ENCODE results near the gene NCOA3. TPM values are rescaled to one million over a fixed set of nuclear protein-coding genes. Genes with fewer than 3 reads are reported as not detected.
"Not testable (repeated sequence)": the region's sequence is repeated elsewhere in the genome, so short reads cannot be mapped to it uniquely, and the experiment has no call there.

The NCOA3 gene
- total and polyA plus RNA-seq, 2 experiments from 2014 or later: 6.7 to 25.8 TPM

DNA sequence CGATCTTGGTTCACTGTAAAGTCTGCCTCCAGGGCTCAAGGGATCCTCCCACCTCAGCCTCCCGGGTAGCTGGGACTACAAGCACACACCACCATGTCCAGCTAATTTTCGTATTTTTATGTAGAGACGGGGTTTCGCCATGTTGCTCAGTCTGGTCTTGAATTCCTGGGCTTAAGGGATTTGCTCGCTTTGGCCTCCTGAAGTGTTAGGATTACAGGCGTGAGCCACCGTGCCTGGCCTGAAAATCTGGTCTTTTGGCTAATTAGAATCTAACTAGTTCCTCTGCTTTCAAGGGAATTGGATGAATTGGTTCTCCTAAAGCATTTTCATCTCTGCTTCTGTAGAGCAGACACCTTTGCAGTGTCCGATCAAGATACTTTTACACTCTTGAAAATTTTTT lies 51.3 kb downstream of the NCOA3 start (continued):
- TF ChIP-seq, protein P1, sequence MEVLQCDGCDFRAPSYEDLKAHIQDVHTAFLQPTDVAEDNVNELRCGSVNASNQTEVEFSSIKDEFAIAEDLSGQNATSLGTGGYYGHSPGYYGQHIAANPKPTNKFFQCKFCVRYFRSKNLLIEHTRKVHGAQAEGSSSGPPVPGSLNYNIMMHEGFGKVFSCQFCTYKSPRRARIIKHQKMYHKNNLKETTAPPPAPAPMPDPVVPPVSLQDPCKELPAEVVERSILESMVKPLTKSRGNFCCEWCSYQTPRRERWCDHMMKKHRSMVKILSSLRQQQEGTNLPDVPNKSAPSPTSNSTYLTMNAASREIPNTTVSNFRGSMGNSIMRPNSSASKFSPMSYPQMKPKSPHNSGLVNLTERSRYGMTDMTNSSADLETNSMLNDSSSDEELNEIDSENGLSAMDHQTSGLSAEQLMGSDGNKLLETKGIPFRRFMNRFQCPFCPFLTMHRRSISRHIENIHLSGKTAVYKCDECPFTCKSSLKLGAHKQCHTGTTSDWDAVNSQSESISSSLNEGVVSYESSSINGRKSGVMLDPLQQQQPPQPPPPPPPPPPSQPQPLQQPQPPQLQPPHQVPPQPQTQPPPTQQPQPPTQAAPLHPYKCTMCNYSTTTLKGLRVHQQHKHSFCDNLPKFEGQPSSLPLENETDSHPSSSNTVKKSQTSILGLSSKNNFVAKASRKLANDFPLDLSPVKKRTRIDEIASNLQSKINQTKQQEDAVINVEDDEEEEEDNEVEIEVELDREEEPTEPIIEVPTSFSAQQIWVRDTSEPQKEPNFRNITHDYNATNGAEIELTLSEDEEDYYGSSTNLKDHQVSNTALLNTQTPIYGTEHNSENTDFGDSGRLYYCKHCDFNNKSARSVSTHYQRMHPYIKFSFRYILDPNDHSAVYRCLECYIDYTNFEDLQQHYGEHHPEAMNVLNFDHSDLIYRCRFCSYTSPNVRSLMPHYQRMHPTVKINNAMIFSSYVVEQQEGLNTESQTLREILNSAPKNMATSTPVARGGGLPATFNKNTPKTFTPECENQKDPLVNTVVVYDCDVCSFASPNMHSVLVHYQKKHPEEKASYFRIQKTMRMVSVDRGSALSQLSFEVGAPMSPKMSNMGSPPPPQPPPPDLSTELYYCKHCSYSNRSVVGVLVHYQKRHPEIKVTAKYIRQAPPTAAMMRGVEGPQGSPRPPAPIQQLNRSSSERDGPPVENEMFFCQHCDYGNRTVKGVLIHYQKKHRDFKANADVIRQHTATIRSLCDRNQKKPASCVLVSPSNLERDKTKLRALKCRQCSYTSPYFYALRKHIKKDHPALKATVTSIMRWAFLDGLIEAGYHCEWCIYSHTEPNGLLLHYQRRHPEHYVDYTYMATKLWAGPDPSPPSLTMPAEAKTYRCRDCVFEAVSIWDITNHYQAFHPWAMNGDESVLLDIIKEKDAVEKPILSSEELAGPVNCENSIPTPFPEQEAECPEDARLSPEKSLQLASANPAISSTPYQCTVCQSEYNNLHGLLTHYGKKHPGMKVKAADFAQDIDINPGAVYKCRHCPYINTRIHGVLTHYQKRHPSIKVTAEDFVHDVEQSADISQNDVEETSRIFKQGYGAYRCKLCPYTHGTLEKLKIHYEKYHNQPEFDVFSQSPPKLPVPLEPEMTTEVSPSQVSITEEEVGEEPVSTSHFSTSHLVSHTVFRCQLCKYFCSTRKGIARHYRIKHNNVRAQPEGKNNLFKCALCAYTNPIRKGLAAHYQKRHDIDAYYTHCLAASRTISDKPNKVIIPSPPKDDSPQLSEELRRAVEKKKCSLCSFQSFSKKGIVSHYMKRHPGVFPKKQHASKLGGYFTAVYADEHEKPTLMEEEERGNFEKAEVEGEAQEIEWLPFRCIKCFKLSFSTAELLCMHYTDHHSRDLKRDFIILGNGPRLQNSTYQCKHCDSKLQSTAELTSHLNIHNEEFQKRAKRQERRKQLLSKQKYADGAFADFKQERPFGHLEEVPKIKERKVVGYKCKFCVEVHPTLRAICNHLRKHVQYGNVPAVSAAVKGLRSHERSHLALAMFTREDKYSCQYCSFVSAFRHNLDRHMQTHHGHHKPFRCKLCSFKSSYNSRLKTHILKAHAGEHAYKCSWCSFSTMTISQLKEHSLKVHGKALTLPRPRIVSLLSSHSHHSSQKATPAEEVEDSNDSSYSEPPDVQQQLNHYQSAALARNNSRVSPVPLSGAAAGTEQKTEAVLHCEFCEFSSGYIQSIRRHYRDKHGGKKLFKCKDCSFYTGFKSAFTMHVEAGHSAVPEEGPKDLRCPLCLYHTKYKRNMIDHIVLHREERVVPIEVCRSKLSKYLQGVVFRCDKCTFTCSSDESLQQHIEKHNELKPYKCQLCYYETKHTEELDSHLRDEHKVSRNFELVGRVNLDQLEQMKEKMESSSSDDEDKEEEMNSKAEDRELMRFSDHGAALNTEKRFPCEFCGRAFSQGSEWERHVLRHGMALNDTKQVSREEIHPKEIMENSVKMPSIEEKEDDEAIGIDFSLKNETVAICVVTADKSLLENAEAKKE (CRISPR knock-in tag; IDR thresholded peaks at IDR 0.05): no peak
- TF ChIP-seq EZH2phosphoT487 (IDR thresholded peaks at IDR 0.05; ENCODE audit: unreplicated experiment): no peak
- no peak for TF ChIP-seq NANOG (IDR thresholded peaks at IDR 0.05; ENCODE audit: borderline replicate concordance)

DNA sequence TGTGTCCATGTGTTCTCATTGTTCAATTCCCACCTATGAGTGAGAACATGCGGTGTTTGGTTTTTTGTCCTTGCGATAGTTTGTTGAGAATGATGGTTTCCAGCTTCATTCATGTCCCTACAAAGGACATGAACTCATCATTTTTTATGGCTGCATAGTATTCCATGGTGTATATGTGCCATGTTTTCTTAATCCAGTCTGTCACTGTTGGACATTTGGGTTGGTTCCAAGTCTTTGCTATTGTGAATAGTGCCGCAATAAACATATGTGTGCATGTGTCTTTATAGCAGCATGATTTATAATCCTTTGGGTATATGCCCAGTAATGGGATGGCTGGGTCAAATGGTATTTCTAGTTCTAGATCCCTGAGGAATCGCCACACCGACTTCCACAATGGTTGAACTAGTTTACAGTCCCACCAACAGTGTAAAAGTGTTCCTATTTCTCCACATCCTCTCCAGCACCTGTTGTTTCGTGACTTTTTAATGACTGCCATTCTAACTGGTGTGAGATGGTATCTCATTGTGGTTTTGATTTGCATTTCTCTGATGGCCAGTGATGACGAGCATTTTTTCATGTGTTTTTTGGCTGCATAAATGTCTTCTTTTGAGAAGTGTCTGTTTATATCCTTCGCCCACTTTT lies 52.0 kb downstream of the NCOA3 start:
- H3K36me3 ChIP-seq (ENCODE audit: insufficient read depth); H3K9me2 ChIP-seq (ENCODE audit: insufficient read depth); H3K4me2 ChIP-seq; DNase-seq (ENCODE audit: low spot score); H3K4me3 Mint-ChIP-seq; H3K4me3 ChIP-seq; H3K27ac ChIP-seq (ENCODE audit: low read depth); H3K27me3 Mint-ChIP-seq (ENCODE audit: insufficient read depth, low read depth, poor library complexity); ATAC-seq; H3F3A ChIP-seq (replicated peaks; ENCODE audit: low read depth); H4K20me1 ChIP-seq (replicated peaks; ENCODE audit: insufficient read depth); H3K27me3 ChIP-seq (ENCODE audit: insufficient read depth); H3K9me3 Mint-ChIP-seq; H2AFZ ChIP-seq; H3K27ac Mint-ChIP-seq: not testable (repeated sequence)
- Mint-ChIP-seq H3K36me3 (ENCODE audit: low read depth) (peaks cover 13% of the 10 kb centered on the region; the same call in 2 of the 3 replicates), H3K4me1 (peaks cover 46% of the 10 kb centered on the region)
- Histone ChIP-seq H3K79me2 (replicated peaks; ENCODE audit: insufficient read depth) (peaks cover 88% of the 10 kb centered on the region), H3K4me1 (ENCODE audit: insufficient read depth) (peaks cover 43% of the 10 kb centered on the region)

- not testable (repeated sequence) for H3K4me3 Mint-ChIP-seq; H3K27ac ChIP-seq (ENCODE audit: low read depth); H3K27ac Mint-ChIP-seq; H2AFZ ChIP-seq; ATAC-seq; H3K4me3 ChIP-seq; H3K36me3 ChIP-seq (ENCODE audit: insufficient read depth); H3K9me3 Mint-ChIP-seq; H3K4me2 ChIP-seq; H4K20me1 ChIP-seq (replicated peaks; ENCODE audit: insufficient read depth); H3F3A ChIP-seq (replicated peaks; ENCODE audit: low read depth); DNase-seq (ENCODE audit: low spot score); H3K27me3 Mint-ChIP-seq (ENCODE audit: insufficient read depth, low read depth, poor library complexity); H3K27me3 ChIP-seq (ENCODE audit: insufficient read depth); H3K9me2 ChIP-seq (ENCODE audit: insufficient read depth)
- Histone ChIP-seq H3K79me2 (replicated peaks; ENCODE audit: insufficient read depth) (peaks cover 88% of the 10 kb centered on the region), H3K4me1 (ENCODE audit: insufficient read depth) (peaks cover 48% of the 10 kb centered on the region)
- peaks cover 51% of the 10 kb centered on the region for H3K4me1 Mint-ChIP-seq
- peaks cover 13% of the 10 kb centered on the region; the same call in 2 of the 3 replicates for H3K36me3 Mint-ChIP-seq (ENCODE audit: low read depth)
Measured at GRCh38 chr20:47554283-47554682, 52.6 kb downstream of the NCOA3 start.

All from GM23338 (cell line).